Adipocyte (in vitro differentiated cells): Measurements from ENCODE around the gene HSPH1.

Source experiments
- DNase-seq: peaks from one replicate; pipeline ENCODE4 v3.0.0-alpha.2; 2015; ENCODE audit warnings: low read depth
- H3K27me3 ChIP-seq: replicated peaks from 2 replicates; pipeline ENCODE4 v1.7.0; 2013; ENCODE audit warnings: mild to moderate bottlenecking, low read length, moderate library complexity; ENCODE audit not compliant: control insufficient read depth, insufficient read depth
- H3K36me3 ChIP-seq: 2 replicates; pipeline ENCODE4 v1.7.0; 2013; ENCODE audit warnings: low read length, mild to moderate bottlenecking, moderate library complexity; ENCODE audit not compliant: control insufficient read depth, insufficient read depth, severe bottlenecking
- H3K4me1 ChIP-seq: 2 replicates; pipeline ENCODE4 v1.7.0; 2013; ENCODE audit warnings: mild to moderate bottlenecking, low read length, moderate library complexity; ENCODE audit not compliant: control insufficient read depth, insufficient read depth
- H3K4me3 ChIP-seq: 2 replicates; pipeline ENCODE4 v1.7.0; 2013; ENCODE audit warnings: mild to moderate bottlenecking, low read length, moderate library complexity
- H3K9ac ChIP-seq: 2 replicates; pipeline ENCODE4 v1.7.0; 2013; ENCODE audit warnings: mild to moderate bottlenecking, low read length, moderate library complexity
- H3K9me3 ChIP-seq: 2 replicates; pipeline ENCODE4 v1.7.0; 2013; ENCODE audit warnings: mild to moderate bottlenecking, low read length, moderate library complexity; ENCODE audit not compliant: control insufficient read depth

The HSPH1 gene

DNA sequence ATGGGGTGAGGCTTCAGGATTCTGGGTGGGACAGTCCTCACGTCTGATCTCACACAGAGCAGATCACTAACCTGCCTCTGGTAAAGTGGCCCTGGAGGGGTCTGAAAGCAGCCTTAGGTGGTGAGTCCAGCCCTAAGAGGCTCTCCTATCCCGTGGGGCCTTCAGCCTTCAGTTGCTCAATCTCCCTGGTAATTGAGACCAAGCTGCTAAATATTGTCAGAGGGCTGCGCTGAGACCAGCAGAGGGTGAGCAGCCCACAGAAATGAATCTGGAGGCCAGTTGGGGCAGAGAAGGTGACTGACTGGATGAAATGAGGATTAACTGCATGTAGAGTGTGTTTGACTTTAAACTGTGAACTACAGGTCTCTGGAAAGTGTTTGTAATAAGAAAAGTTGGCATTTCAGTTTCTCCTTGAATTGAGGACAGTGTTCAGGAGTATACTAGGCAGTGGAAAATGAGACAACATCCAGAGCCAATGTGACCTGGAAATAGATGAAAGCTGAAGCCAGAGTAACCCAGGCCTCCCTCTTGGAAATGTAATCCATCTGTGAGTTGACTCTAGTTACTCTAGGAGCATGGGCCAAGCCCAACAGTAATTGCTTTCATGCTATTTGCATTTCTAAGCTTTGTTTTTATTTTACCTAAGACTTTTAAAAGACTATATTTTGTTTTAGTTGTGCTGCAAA is 14.3 kb upstream of the HSPH1 start:
- peaks cover 35% of the 10 kb centered on the region for H3K4me1 ChIP-seq
- no peaks in the 10 kb centered on the region for H3K36me3 ChIP-seq
- no peak overlapping the region for H3K9ac ChIP-seq
- H3K4me3 ChIP-seq = no peak overlapping the region
- H3K9me3 ChIP-seq = no peaks in the 10 kb centered on the region
- no peaks in the 10 kb centered on the region for H3K27me3 ChIP-seq
- peak; percentile 79 for DNase-seq

DNA sequence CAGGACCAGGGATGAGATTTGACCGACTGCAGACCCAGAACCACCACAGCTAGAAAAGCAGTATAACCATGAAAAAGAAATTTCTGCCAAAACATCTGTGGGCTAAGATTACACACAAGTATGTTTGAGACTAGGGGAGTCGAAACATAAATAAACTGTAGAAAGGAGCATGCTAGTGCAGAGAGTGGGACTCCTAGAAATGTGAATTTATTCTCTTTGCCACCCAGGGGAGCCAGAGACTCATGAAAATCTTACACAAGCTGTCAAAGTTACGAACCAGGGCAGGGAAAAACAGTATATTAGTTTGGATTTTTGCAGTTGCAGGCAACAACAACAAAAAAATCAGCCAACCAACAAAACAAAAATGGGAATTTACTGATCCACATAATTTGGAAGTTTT is 12.3 kb upstream of the HSPH1 start:
- peak; percentile 53 for DNase-seq

DNA sequence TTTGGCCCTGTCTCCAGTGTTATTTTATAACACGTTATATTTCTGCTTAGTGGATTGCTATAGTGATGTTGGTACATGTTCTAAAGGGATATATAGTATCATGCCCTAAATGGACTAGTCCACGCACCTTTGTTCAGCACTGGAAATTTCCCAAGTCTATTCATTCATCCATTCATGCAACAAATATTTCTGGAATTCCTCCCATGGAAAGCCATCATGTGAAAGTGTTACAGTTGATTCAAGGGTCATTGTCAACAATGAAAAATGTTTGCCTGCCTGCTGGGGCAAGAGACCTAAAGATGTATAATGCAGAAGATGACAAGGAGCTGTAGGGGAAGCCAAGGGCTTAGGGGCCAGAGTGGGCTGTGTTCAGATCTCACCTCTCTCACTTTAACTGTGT is 10.8 kb upstream of the HSPH1 start:
- DNase-seq = peak; percentile 77
- Histone ChIP-seq H3K27me3 (no peaks in the 10 kb centered on the region), H3K4me1 (peaks cover 35% of the 10 kb centered on the region), H3K4me3 (peak overlapping the region; percentile 54), H3K9ac (peak overlapping the region; percentile 15), H3K36me3 (no peaks in the 10 kb centered on the region), H3K9me3 (no peaks in the 10 kb centered on the region)

More for the DNA sequence above, 12.3 kb upstream of the HSPH1 start:
- Histone ChIP-seq H3K9ac (no peak overlapping the region), H3K9me3 (no peaks in the 10 kb centered on the region), H3K4me1 (peaks cover 35% of the 10 kb centered on the region), H3K36me3 (no peaks in the 10 kb centered on the region), H3K27me3 (no peaks in the 10 kb centered on the region), H3K4me3 (no peak overlapping the region)

DNA sequence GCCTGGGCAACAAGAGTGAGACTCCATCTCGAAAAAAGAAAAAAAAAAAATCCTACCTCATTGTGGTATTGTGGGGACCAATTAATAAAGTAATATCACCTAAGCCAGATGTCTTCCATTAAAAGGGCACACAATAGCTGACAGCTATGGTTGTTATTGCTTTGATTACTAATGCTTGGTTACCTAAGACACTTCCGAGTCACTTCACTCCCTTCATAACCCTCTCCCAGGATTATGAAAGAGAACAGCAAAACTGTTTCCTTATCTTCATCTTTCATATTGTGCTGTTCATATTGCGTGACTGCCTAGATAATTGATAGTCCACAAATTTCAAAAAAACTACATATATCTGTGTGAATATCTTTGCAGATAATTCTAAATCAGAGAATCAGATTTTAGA is 10.3 kb upstream of the HSPH1 start:
- Histone ChIP-seq H3K9me3 (no peaks in the 10 kb centered on the region), H3K36me3 (no peaks in the 10 kb centered on the region), H3K27me3 (no peaks in the 10 kb centered on the region), H3K9ac (no peak overlapping the region), H3K4me3 (peak overlapping the region; percentile 54), H3K4me1 (peaks cover 33% of the 10 kb centered on the region)
- peak; percentile 18 for DNase-seq

DNA sequence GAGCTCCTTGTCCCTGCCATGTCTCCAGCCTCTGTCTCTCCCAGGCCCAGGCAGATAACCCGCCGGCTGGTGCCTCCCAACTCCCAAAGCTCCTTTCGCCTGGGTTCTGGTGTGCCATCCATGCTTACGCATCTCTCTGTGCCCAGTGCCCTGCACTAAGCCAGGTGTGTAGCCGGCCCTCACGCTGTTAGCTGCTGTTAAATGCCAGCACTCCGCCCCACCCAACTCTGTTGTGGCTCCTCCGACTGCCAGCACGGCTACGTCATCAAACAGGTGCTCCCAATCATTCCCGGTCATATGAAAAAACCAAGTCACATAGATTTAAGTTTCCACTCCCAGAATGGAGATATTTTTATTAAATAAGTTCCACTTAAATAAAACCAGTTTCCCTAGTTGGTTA is 7.0 kb upstream of the HSPH1 start:
- DNase-seq = no peak
- Histone ChIP-seq H3K4me3 (no peak overlapping the region), H3K36me3 (no peaks in the 10 kb centered on the region), H3K27me3 (no peaks in the 10 kb centered on the region), H3K9ac (no peak overlapping the region), H3K9me3 (no peaks in the 10 kb centered on the region), H3K4me1 (peaks cover 16% of the 10 kb centered on the region)

DNA sequence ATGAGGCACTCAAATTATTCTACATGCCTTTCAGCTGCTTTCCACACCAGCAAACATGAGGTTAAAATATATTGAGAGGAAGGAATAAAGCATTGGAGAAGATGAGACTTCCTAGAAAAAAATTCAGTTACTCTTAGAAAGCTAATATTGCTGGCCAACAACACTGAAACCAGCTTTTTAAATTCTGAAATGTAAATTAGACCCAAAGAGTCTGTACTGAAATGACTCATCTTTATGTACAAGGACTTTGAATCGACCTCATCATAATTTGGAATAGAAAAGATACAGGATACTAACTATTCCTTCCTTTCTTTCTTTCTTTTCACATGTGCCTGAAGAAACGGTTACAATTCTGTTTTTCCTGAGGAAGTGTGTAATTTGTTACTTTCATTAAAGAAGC is 6.5 kb upstream of the HSPH1 start:
- no peaks in the 10 kb centered on the region for H3K27me3 ChIP-seq
- H3K4me1 ChIP-seq = peaks cover 13% of the 10 kb centered on the region
- DNase-seq = no peak
- no peaks in the 10 kb centered on the region for H3K9me3 ChIP-seq
- no peak overlapping the region for H3K4me3 ChIP-seq
- H3K9ac ChIP-seq = no peak overlapping the region
- H3K36me3 ChIP-seq = no peaks in the 10 kb centered on the region

DNA sequence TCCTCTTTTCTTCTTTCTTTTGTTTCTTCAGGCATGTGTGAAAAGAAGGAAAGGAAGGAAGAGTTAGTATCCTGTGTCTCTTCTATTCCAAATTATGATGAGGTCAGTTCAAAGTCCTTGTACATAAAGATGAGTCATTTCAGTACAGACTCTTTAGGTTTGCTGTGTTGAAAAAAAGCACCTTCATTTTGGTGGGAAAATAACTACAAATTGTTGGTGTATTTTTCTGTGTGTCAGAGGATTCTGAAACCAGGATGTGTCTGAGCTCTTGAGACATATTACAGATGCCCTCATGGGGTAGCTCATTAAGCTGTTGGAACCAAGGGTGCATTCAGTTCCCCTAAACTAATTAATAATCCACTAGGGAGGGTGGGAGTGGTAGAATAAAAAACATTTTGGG is 5.8 kb upstream of the HSPH1 start:
- no peak overlapping the region for H3K9ac ChIP-seq
- no peaks in the 10 kb centered on the region for H3K36me3 ChIP-seq
- H3K4me1 ChIP-seq = peaks cover 11% of the 10 kb centered on the region
- no peak overlapping the region for H3K4me3 ChIP-seq
- H3K9me3 ChIP-seq = no peaks in the 10 kb centered on the region
- no peak for DNase-seq
- no peaks in the 10 kb centered on the region for H3K27me3 ChIP-seq

DNA sequence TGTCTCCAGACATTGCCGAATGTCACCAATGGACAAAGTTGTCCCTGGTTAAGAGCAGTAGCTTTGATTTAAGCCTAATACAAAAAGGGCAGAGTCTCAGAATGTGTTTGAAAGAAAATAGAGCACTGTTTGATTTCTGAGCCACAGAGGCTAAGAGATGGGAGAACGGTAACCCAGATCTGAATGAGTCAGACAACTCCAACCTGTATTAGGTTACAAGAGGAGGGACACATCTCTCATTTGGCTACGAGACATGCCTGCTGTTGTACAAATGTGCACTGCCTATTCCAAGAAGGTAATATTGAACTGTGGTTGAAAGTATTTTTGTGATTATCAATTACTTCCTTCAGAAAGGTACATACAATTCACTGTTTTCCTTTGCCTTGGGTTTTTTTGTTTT is 4.9 kb upstream of the HSPH1 start:
- Histone ChIP-seq H3K27me3 (no peaks in the 10 kb centered on the region), H3K4me1 (peaks cover 5% of the 10 kb centered on the region), H3K9me3 (no peaks in the 10 kb centered on the region), H3K36me3 (no peaks in the 10 kb centered on the region), H3K4me3 (no peak overlapping the region), H3K9ac (no peak overlapping the region)
- no peak for DNase-seq

DNA sequence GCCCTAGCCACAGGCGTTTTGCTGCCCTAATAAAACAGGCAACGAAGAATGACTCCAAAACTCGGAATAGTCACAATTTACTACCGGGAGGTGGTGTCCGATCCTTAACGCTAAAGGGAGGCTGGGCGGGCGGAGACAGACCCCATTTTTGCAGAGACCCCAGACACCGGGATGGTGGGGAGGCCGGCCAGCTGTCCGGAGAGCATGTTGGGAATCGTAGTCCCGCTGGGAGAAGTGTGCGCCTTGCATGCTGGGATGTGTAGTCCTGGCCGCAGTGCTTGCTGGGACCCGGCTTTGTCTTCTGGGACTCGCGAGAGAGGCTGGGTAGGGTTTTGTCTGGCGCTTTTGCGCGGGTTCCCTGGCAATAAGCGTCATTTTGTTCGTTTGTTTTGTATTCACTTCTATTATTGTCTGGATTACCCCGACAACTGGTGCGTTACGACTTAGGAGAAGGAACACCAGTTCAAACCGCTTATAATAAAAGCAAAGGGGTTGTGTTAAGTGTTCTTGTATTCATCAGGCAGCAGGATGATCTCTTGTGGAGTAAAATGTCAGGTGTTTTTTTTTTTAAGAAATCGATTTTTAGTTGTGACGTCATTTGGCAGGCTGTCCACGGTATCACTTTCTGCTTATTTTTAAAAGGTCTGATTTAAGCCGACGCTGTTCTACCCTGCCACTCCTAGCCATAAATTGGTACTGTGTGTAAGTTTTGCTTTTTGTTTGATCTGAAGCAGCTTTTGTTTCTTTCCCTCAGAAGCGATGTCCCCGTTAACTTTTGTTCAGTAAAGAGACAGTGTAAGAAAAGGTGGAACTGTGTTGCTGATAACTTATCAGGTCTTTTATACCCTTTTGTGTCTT is 676 bp upstream of the HSPH1 start:
- peaks cover 24% of the 10 kb centered on the region for H3K4me1 ChIP-seq
- H3K4me3 ChIP-seq = peak overlapping the region; percentile 89
- peak overlapping the region; percentile 97 for H3K9ac ChIP-seq
- peak; percentile 99 for DNase-seq
- H3K36me3 ChIP-seq = peaks cover 7% of the 10 kb centered on the region
- H3K27me3 ChIP-seq = no peaks in the 10 kb centered on the region
- no peaks in the 10 kb centered on the region for H3K9me3 ChIP-seq

DNA sequence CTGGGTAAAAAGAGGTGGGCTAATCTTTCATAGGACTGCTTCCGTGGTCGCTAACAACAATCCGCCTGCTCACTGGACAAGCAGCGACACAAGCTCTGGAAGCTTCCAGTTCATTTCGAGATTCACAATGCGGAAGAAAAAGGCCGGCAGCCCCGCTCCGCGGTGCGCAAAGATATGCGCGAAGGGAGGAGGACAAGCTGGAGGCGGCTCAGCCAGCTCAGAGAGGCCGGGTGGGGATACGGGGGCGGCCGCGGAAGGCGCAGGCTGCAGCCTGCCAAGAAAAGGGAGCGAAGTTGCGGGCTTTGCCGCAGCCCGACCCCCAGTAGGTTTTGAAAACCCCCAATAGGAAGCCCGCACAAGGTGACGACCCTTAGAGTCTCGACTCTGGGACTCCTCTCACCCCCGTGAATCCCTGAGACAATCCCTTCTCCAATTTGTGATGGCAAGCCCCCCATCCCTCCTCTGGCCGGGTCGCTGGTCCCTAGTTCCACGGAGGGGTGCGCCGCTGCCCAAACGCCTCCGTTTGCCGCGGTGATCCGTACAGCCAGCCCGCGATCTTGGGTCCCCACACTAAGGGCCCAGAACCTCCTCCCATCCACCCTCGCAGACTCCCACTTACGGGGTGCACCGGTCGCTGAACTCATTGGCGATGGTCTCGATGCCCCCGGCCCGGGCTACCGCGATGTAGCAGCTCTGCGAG is 697 bp downstream of the HSPH1 start:
- Histone ChIP-seq H3K9ac (peak overlapping the region; percentile 97), H3K36me3 (peaks cover 17% of the 10 kb centered on the region), H3K4me1 (peaks cover 24% of the 10 kb centered on the region), H3K4me3 (peak overlapping the region; percentile 89), H3K27me3 (no peaks in the 10 kb centered on the region), H3K9me3 (no peaks in the 10 kb centered on the region)
- peak; percentile 89 for DNase-seq

DNA sequence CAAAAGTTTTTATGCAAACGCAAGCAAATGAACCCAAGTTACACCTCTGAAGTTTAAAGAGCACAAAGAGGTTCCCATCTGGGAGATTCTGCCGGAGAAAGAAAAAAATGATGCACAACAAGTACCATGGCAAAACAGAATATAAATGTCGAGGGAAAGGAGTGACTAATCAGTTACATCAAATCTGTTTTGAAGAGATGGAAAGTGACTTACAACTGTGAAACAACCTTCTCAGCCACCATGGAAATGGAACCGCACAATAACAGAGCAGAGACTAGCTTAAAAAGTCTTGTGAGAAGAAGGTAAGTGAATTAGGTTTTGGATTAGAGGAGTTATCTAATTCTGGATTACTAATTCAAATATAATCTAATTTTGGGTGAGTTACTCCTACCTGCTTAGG is 2.4 kb downstream of the HSPH1 start:
- no peaks in the 10 kb centered on the region for H3K9me3 ChIP-seq
- DNase-seq = no peak
- peak overlapping the region; percentile 89 for H3K4me3 ChIP-seq
- H3K4me1 ChIP-seq = peaks cover 24% of the 10 kb centered on the region
- no peak overlapping the region for H3K9ac ChIP-seq
- no peaks in the 10 kb centered on the region for H3K27me3 ChIP-seq
- H3K36me3 ChIP-seq = peaks cover 31% of the 10 kb centered on the region
